H1 (cell line): ENCODE data around the gene RHOBTB1. TPM values are rescaled to one million over a fixed set of nuclear protein-coding genes. Genes with fewer than 3 reads are reported as not detected.

Experiments
- ATF2 ChIP-seq: IDR thresholded peaks from 2 replicates; pipeline ENCODE4 v1.6.1; 2012; ENCODE audit warnings: low read length, inconsistent platforms
- ATF3 ChIP-seq: IDR thresholded peaks from 2 replicates; pipeline ENCODE4 v1.6.1; 2011; ENCODE audit warnings: low read depth, mild to moderate bottlenecking, low read length; ENCODE audit not compliant: insufficient read depth
- CHD7 ChIP-seq: fragments of 300-600 bp; sonication (generic); IDR thresholded peaks from 2 replicates; pipeline ENCODE4 v1.7.1; 2012; ENCODE audit warnings: low read length, moderate library complexity, mild to moderate bottlenecking, inconsistent platforms; ENCODE audit not compliant: insufficient replicate concordance
- CREB1 ChIP-seq: IDR thresholded peaks from 2 replicates; pipeline ENCODE4 v1.6.1; 2012; ENCODE audit warnings: inconsistent platforms
- E2F6 ChIP-seq: IDR thresholded peaks from 2 replicates; pipeline ENCODE4 v1.6.1; 2012; ENCODE audit warnings: inconsistent platforms
- JUN ChIP-seq: IDR thresholded peaks from 2 replicates; pipeline ENCODE4 v1.6.1; 2011; ENCODE audit warnings: low read depth, mild to moderate bottlenecking, improper control_type of control experiment, low read length
- KDM4A ChIP-seq: IDR thresholded peaks from one replicate; pipeline ENCODE4 v1.7.1; 2012; ENCODE audit warnings: low read depth, mild to moderate bottlenecking, moderate library complexity, low read length, inconsistent platforms; ENCODE audit not compliant: severe bottlenecking
- POLR2A ChIP-seq, 2 experiments: IDR thresholded peaks; 1 replicate in 1 of 2; 2 replicates in 1 of 2; pipeline ENCODE4 v1.6.1; 2011; ENCODE audit warnings: low read depth in 2 of 2, low read length in 2 of 2, mild to moderate bottlenecking in 2 of 2; ENCODE audit errors: control extremely low read depth in 1 of 2
- RXRA ChIP-seq: IDR thresholded peaks from 2 replicates; pipeline ENCODE4 v1.6.1; 2011; ENCODE audit warnings: low read depth, mild to moderate bottlenecking, low read length, moderate library complexity; ENCODE audit not compliant: insufficient read depth
- polyA plus RNA-seq, 7 experiments: library from polyadenylated mRNA; depleted of rRNA in 3 of 7; stranded (reverse) in 5 of 7; unstranded in 2 of 7; fragments of >200 nt in 5 of 7; fragments of 200-250 nt in 2 of 7; gene quantifications; 1 replicate in 5 of 7; 2 replicates in 1 of 7; 4 replicates in 1 of 7; pipeline versions ENCODE4 v1.2.1 to v1.2.3, GENCODE V29; 2011 to 2013; ENCODE audit warnings: missing spikeins in 2 of 7, mixed read lengths in 2 of 7
- total RNA-seq: library from RNA; stranded (reverse); fragmentation: NEBNext Ultra II Directional; extraction: Animal tissue kit (Norgen Biotek cat#: 25700); gene quantifications from 2 replicates; pipeline ENCODE4 v1.2.1, GENCODE V29; 2021

The RHOBTB1 gene
- total and polyA plus RNA-seq, 2 of the 8 experiments (the other 6 are each of a cell fraction or from before 2014, with no cell fraction given), result 6.1 to 7.4 TPM

GRCh38 chr10:60862517-60862916 lies 81.5 kb downstream of the RHOBTB1 start (continued):
- TF ChIP-seq CHD7, result no peak
- no peak for TF ChIP-seq ATF2
- TF ChIP-seq POLR2A (IDR thresholded peaks at IDR 0.05; ENCODE audit: control extremely low read depth in 1 of 2, low read depth in 2 of 2, low read length in 2 of 2), result no peak
- TF ChIP-seq E2F6, result no peak
- no peak for TF ChIP-seq CREB1
- no peak for TF ChIP-seq JUN
- no peak for TF ChIP-seq RXRA
- no peak for TF ChIP-seq ATF3
- TF ChIP-seq KDM4A, result no peak
